Stimulated activated memory B cell treated with anti-CD40 and anti-IgM and Interleukin-4, amounts not matched to agents 10 μg/mL and 1 μg/mL and 100 μg/mL, for 72 hours (primary cell): ENCODE data around the gene MAN1A1.

ENCODE experiments used
- ATAC-seq: fragments of 150-1000 bp; cut with Tn5 transposase; 2 replicates; pipeline ENCODE4 v1.10.0; 2021
- H3K27ac Mint-ChIP-seq: one replicate; pipeline ENCODE4 v1.8.0; 2022; ENCODE audit warnings: mild to moderate bottlenecking, mixed read lengths
- H3K27me3 Mint-ChIP-seq: one replicate; pipeline ENCODE4 v1.8.0; 2022; ENCODE audit warnings: mixed read lengths
- H3K36me3 Mint-ChIP-seq: one replicate; pipeline ENCODE4 v1.8.0; 2022; ENCODE audit warnings: mixed read lengths
- H3K4me1 Mint-ChIP-seq: one replicate; pipeline ENCODE4 v1.8.0; 2022; ENCODE audit warnings: mixed read lengths
- H3K4me3 Mint-ChIP-seq: one replicate; pipeline ENCODE4 v1.8.0; 2022; ENCODE audit warnings: mild to moderate bottlenecking, moderate library complexity, mixed read lengths
- H3K9me3 Mint-ChIP-seq: one replicate; pipeline ENCODE4 v1.8.0; 2022; ENCODE audit warnings: mixed read lengths

Gene MAN1A1

GRCh38 chr6:119207971-119208725 lies 141.4 kb downstream of the MAN1A1 start:
- H3K27ac Mint-ChIP-seq = no peak overlapping the region
- no peaks in the 10 kb centered on the region for H3K27me3 Mint-ChIP-seq
- H3K9me3 Mint-ChIP-seq = no peaks in the 10 kb centered on the region

GRCh38 chr6:119207327-119207726 lies 142.2 kb downstream of the MAN1A1 start:
- H3K27me3 Mint-ChIP-seq = no peaks in the 10 kb centered on the region
- no peak for ATAC-seq
- H3K4me1 Mint-ChIP-seq = peaks cover 21% of the 10 kb centered on the region
- H3K9me3 Mint-ChIP-seq = no peaks in the 10 kb centered on the region
- no peak overlapping the region for H3K4me3 Mint-ChIP-seq
- no peak overlapping the region for H3K27ac Mint-ChIP-seq
- H3K36me3 Mint-ChIP-seq = peaks cover 29% of the 10 kb centered on the region

More at GRCh38 chr6:119207971-119208725, 141.4 kb downstream of the MAN1A1 start:
- peaks cover 22% of the 10 kb centered on the region for H3K36me3 Mint-ChIP-seq
- H3K4me1 Mint-ChIP-seq = peaks cover 21% of the 10 kb centered on the region
- no peak for ATAC-seq
- no peak overlapping the region for H3K4me3 Mint-ChIP-seq

GRCh38 chr6:119205911-119206618 lies 143.5 kb downstream of the MAN1A1 start:
- peak; percentile 83 for ATAC-seq
- H3K4me1 Mint-ChIP-seq = peaks cover 21% of the 10 kb centered on the region
- no peaks in the 10 kb centered on the region for H3K9me3 Mint-ChIP-seq
- H3K27me3 Mint-ChIP-seq = no peaks in the 10 kb centered on the region
- peaks cover 32% of the 10 kb centered on the region for H3K36me3 Mint-ChIP-seq
- no peak overlapping the region for H3K4me3 Mint-ChIP-seq
- no peak overlapping the region for H3K27ac Mint-ChIP-seq

- Mint-ChIP-seq H3K27me3 (no peaks in the 10 kb centered on the region), H3K4me1 (peaks cover 21% of the 10 kb centered on the region), H3K27ac (no peak overlapping the region), H3K4me3 (no peak overlapping the region), H3K36me3 (peaks cover 29% of the 10 kb centered on the region), H3K9me3 (no peaks in the 10 kb centered on the region)
- ATAC-seq = no peak
Measured at GRCh38 chr6:119204719-119205118, 144.8 kb downstream of the MAN1A1 start.

- Mint-ChIP-seq H3K4me1 (peaks cover 8% of the 10 kb centered on the region), H3K27me3 (no peaks in the 10 kb centered on the region), H3K36me3 (peaks cover 43% of the 10 kb centered on the region), H3K4me3 (no peak overlapping the region), H3K9me3 (no peaks in the 10 kb centered on the region), H3K27ac (no peak overlapping the region)
- ATAC-seq = no peak
Measured at GRCh38 chr6:119201480-119201879, 148.1 kb downstream of the MAN1A1 start.

GRCh38 chr6:119200512-119201175 lies 148.9 kb downstream of the MAN1A1 start:
- H3K27ac Mint-ChIP-seq = no peak overlapping the region
- peaks cover under 1% of the 10 kb centered on the region for H3K4me1 Mint-ChIP-seq
- no peak overlapping the region for H3K4me3 Mint-ChIP-seq
- no peaks in the 10 kb centered on the region for H3K27me3 Mint-ChIP-seq
- no peak for ATAC-seq
- no peaks in the 10 kb centered on the region for H3K9me3 Mint-ChIP-seq
- H3K36me3 Mint-ChIP-seq = peaks cover 51% of the 10 kb centered on the region

GRCh38 chr6:119197271-119197670 lies 152.3 kb downstream of the MAN1A1 start:
- ATAC-seq = no peak
- no peaks in the 10 kb centered on the region for H3K4me1 Mint-ChIP-seq
- H3K36me3 Mint-ChIP-seq = peaks cover 47% of the 10 kb centered on the region
- H3K9me3 Mint-ChIP-seq = no peaks in the 10 kb centered on the region
- H3K27me3 Mint-ChIP-seq = no peaks in the 10 kb centered on the region
- no peak overlapping the region for H3K27ac Mint-ChIP-seq
- no peak overlapping the region for H3K4me3 Mint-ChIP-seq

GRCh38 chr6:119196715-119197114 lies 152.8 kb downstream of the MAN1A1 start:
- ATAC-seq = no peak
- H3K36me3 Mint-ChIP-seq = peaks cover 47% of the 10 kb centered on the region
- H3K4me1 Mint-ChIP-seq = no peaks in the 10 kb centered on the region
- no peak overlapping the region for H3K27ac Mint-ChIP-seq
- no peaks in the 10 kb centered on the region for H3K27me3 Mint-ChIP-seq
- no peak overlapping the region for H3K4me3 Mint-ChIP-seq
- H3K9me3 Mint-ChIP-seq = no peaks in the 10 kb centered on the region

- H3K9me3 Mint-ChIP-seq = no peaks in the 10 kb centered on the region
- ATAC-seq = no peak
- no peak overlapping the region for H3K4me3 Mint-ChIP-seq
- H3K27ac Mint-ChIP-seq = no peak overlapping the region
- H3K4me1 Mint-ChIP-seq = no peaks in the 10 kb centered on the region
- peaks cover 42% of the 10 kb centered on the region for H3K36me3 Mint-ChIP-seq
- no peaks in the 10 kb centered on the region for H3K27me3 Mint-ChIP-seq
Measured at GRCh38 chr6:119195848-119196247, 153.7 kb downstream of the MAN1A1 start.

- Mint-ChIP-seq H3K27ac (no peak overlapping the region), H3K27me3 (no peaks in the 10 kb centered on the region), H3K36me3 (peaks cover 39% of the 10 kb centered on the region), H3K4me3 (no peak overlapping the region), H3K9me3 (no peaks in the 10 kb centered on the region), H3K4me1 (no peaks in the 10 kb centered on the region)
- ATAC-seq = no peak
Measured at GRCh38 chr6:119195204-119195603, 154.4 kb downstream of the MAN1A1 start.

GRCh38 chr6:119193707-119194106 lies 155.9 kb downstream of the MAN1A1 start:
- Mint-ChIP-seq H3K36me3 (peaks cover 44% of the 10 kb centered on the region), H3K4me3 (no peak overlapping the region), H3K27ac (no peak overlapping the region), H3K4me1 (no peaks in the 10 kb centered on the region), H3K9me3 (no peaks in the 10 kb centered on the region), H3K27me3 (no peaks in the 10 kb centered on the region)
- ATAC-seq = no peak

GRCh38 chr6:119192200-119192599 lies 157.4 kb downstream of the MAN1A1 start:
- no peak overlapping the region for H3K27ac Mint-ChIP-seq
- no peak for ATAC-seq
- H3K36me3 Mint-ChIP-seq = peaks cover 41% of the 10 kb centered on the region
- no peak overlapping the region for H3K4me3 Mint-ChIP-seq
- no peaks in the 10 kb centered on the region for H3K9me3 Mint-ChIP-seq
- no peaks in the 10 kb centered on the region for H3K4me1 Mint-ChIP-seq
- H3K27me3 Mint-ChIP-seq = no peaks in the 10 kb centered on the region

- Mint-ChIP-seq H3K27me3 (no peaks in the 10 kb centered on the region), H3K36me3 (peaks cover 38% of the 10 kb centered on the region), H3K4me1 (no peaks in the 10 kb centered on the region), H3K9me3 (no peaks in the 10 kb centered on the region), H3K4me3 (no peak overlapping the region), H3K27ac (no peak overlapping the region)
- no peak for ATAC-seq
Measured at GRCh38 chr6:119190176-119190575, 159.4 kb downstream of the MAN1A1 start.

- Mint-ChIP-seq H3K27ac (no peak overlapping the region), H3K36me3 (peaks cover 41% of the 10 kb centered on the region), H3K9me3 (no peaks in the 10 kb centered on the region), H3K27me3 (no peaks in the 10 kb centered on the region), H3K4me1 (no peaks in the 10 kb centered on the region), H3K4me3 (no peak overlapping the region)
- no peak for ATAC-seq
Measured at GRCh38 chr6:119189498-119189897, 160.1 kb downstream of the MAN1A1 start.

GRCh38 chr6:119187596-119187995 lies 162.0 kb downstream of the MAN1A1 start:
- H3K36me3 Mint-ChIP-seq = peaks cover 48% of the 10 kb centered on the region
- H3K4me1 Mint-ChIP-seq = no peaks in the 10 kb centered on the region
- no peak overlapping the region for H3K4me3 Mint-ChIP-seq
- no peak for ATAC-seq
- no peaks in the 10 kb centered on the region for H3K9me3 Mint-ChIP-seq
- H3K27me3 Mint-ChIP-seq = no peaks in the 10 kb centered on the region
- H3K27ac Mint-ChIP-seq = no peak overlapping the region
